ENCODE results near the gene MRC1.

DNA sequence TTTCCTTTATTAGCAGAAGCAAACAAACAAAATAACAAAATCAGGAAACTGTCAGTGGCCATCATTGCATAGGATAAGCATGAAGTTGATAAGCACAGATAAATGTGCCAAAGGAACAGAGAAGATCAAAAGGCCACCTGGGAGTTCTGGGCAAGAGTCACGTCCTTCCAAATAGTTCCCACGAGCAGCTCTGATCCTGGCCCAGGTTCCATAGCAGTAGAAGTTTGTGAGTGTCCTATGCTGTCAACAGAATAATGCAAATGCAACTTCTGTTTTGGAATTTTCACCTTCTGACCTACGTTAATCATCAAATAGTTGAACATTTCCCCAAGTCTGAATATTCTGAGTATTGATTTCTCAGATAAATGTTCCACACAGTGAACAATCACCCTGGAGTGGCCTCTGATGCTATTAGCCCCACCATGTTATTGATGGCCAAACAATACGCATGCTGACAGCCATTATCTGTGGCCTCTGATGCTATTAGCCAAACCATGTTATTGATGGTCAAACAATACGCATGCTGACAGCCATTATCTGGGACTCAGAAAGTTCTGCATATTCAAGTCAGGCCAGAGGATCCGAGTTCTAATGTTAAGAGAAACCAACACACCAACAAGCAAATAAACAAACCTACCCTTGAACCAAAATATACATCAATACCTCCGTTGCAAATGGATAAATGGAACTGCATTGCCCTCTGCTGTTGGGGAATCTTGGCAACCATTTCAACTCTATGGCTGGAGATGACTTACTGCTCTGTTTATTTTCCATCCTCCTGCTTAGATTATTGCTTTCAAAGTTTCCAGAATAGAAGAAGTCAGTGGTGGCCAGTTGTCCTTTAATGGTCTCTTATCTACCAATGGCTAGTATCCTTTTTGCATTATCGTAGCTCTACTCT lies 63.3 kb downstream of the MRC1 start:
- TF ChIP-seq, protein P1, sequence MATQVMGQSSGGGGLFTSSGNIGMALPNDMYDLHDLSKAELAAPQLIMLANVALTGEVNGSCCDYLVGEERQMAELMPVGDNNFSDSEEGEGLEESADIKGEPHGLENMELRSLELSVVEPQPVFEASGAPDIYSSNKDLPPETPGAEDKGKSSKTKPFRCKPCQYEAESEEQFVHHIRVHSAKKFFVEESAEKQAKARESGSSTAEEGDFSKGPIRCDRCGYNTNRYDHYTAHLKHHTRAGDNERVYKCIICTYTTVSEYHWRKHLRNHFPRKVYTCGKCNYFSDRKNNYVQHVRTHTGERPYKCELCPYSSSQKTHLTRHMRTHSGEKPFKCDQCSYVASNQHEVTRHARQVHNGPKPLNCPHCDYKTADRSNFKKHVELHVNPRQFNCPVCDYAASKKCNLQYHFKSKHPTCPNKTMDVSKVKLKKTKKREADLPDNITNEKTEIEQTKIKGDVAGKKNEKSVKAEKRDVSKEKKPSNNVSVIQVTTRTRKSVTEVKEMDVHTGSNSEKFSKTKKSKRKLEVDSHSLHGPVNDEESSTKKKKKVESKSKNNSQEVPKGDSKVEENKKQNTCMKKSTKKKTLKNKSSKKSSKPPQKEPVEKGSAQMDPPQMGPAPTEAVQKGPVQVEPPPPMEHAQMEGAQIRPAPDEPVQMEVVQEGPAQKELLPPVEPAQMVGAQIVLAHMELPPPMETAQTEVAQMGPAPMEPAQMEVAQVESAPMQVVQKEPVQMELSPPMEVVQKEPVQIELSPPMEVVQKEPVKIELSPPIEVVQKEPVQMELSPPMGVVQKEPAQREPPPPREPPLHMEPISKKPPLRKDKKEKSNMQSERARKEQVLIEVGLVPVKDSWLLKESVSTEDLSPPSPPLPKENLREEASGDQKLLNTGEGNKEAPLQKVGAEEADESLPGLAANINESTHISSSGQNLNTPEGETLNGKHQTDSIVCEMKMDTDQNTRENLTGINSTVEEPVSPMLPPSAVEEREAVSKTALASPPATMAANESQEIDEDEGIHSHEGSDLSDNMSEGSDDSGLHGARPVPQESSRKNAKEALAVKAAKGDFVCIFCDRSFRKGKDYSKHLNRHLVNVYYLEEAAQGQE (IDR thresholded peaks at IDR 0.05; ENCODE audit: insufficient read depth in 1 of 2, low read depth in 2 of 2, low read length in 2 of 2), result no peak
- no peak for TF ChIP-seq SIN3A (IDR thresholded peaks at IDR 0.05; ENCODE audit: borderline replicate concordance, insufficient read depth, low read length)
- TF ChIP-seq POLR2AphosphoS5 (IDR thresholded peaks at IDR 0.05; ENCODE audit: low read depth, low read length), result no peak
- no peak for TF ChIP-seq TAF1 (IDR thresholded peaks at IDR 0.05; ENCODE audit: borderline replicate concordance, insufficient read depth, low read length)
